Esophagus muscularis mucosa (tissue), 4 donors: ENCODE measurements around the gene ZNF618. TPM values are rescaled to one million over a fixed set of nuclear protein-coding genes. Genes with fewer than 3 reads are reported as not detected.

ENCODE experiments used
- DNase-seq: peaks from one replicate; pipeline ENCODE4 v3.0.0-alpha.2; 2017; ENCODE audit errors: extremely low spot score
- H3K27ac ChIP-seq, 4 donors: fragments of 200-600 bp; sonication (generic); replicated peaks in 1 of 4; 1 replicate in 3 of 4; 2 replicates in 1 of 4; pipeline ENCODE4 v1.5.1; 2016 to 2019; ENCODE audit warnings: mild to moderate bottlenecking in 1 of 4
- H3K27me3 ChIP-seq, 4 donors: fragments of 200-600 bp; sonication (generic); one replicate each; pipeline versions ENCODE4 v1.5.1 to v1.6.0; 2016 to 2019
- H3K36me3 ChIP-seq, 4 donors: fragments of 200-600 bp; sonication (generic); one replicate each; pipeline ENCODE4 v1.5.1; 2016 to 2019
- H3K4me1 ChIP-seq, 4 donors: fragments of 200-600 bp; sonication (generic); one replicate each; pipeline ENCODE4 v1.5.1; 2016 to 2019
- H3K4me3 ChIP-seq, 4 donors: fragments of 200-600 bp; sonication (generic); 1 replicate in 2 of 4; 2 replicates in 2 of 4; pipeline ENCODE4 v1.5.1; 2016 to 2019; ENCODE audit warnings: mild to moderate bottlenecking in 4 of 4, moderate library complexity in 1 of 4
- H3K9me3 ChIP-seq, 4 donors: fragments of 200-600 bp; sonication (generic); 1 replicate in 3 of 4; 2 replicates in 1 of 4; pipeline ENCODE4 v1.5.1; 2016 to 2019
- EP300 ChIP-seq: sonication (generic); formaldehyde crosslinking; IDR thresholded peaks from one replicate; pipeline ENCODE4 v1.6.1; 2017; ENCODE audit warnings: antibody characterized with exemption
- POLR2A ChIP-seq: fragments of 450-650 bp; IDR thresholded peaks from one replicate; pipeline ENCODE4 v1.6.1; 2017; ENCODE audit warnings: antibody characterized with exemption, moderate library complexity, mild to moderate bottlenecking, low read depth
- POLR2AphosphoS5 ChIP-seq, 2 donors: sonication (generic); formaldehyde crosslinking; IDR thresholded peaks; one replicate each; pipeline ENCODE4 v1.6.1; 2017; ENCODE audit warnings: antibody characterized with exemption in 2 of 2
- WGBS: methylation state at CpG from one replicate; pipeline ENCODE4 v1.1.5; 2018; 5-methylcytosine and 5-hydroxymethylcytosine counted together
- intact Hi-C: fragments of 100-400 bp; cut with DNase I; formaldehyde crosslinking; loops from one replicate; pipeline ENCODE4 v1.15.1; 2023
- total RNA-seq, 4 donors: library from RNA; depleted of rRNA; stranded (reverse); fragments of >200 nt; gene quantifications; one replicate each; pipeline versions ENCODE4 v1.1.0 to v1.2.1, GENCODE V29; 2016
- TF ChIP-seq, protein P1 (sequence below), 3 experiments: fragments of 200-600 bp in 2 of 3; fragments of 450-650 bp in 1 of 3; sonication (generic) in 2 of 3; IDR thresholded peaks; one replicate each; pipeline ENCODE4 v1.5.1; 2017 to 2019; ENCODE audit warnings: antibody characterized with exemption in 3 of 3, mild to moderate bottlenecking in 2 of 3, moderate library complexity in 1 of 3

The ZNF618 gene
- total RNA-seq, 4 donors from 2014 or later: 1.2 to 4.5 (median 2.6) TPM

DNA sequence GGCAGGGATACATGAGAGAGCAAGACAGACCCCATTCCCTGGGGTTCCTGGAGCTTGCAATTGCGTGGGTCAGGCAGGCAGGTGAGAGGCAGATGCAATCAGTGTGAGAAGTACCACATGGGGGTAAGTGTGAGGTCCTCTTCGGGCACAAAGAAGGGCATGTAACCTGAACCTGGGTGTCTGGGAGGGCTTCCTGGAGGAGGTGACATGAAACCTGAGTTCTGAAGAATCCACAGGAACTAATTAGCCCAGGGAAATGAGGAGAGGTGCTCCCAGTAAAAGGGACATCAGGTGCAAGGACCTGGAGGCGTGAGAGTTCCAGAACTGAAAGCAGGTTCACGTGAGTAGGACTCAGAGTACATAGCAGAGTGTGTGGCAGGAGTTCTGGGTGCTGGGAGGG is 199.5 kb downstream of the ZNF618 start:
- intact Hi-C loops: no loop called here
- TF ChIP-seq POLR2A: no peak
- no peak for TF ChIP-seq EP300
- TF ChIP-seq, protein P1, sequence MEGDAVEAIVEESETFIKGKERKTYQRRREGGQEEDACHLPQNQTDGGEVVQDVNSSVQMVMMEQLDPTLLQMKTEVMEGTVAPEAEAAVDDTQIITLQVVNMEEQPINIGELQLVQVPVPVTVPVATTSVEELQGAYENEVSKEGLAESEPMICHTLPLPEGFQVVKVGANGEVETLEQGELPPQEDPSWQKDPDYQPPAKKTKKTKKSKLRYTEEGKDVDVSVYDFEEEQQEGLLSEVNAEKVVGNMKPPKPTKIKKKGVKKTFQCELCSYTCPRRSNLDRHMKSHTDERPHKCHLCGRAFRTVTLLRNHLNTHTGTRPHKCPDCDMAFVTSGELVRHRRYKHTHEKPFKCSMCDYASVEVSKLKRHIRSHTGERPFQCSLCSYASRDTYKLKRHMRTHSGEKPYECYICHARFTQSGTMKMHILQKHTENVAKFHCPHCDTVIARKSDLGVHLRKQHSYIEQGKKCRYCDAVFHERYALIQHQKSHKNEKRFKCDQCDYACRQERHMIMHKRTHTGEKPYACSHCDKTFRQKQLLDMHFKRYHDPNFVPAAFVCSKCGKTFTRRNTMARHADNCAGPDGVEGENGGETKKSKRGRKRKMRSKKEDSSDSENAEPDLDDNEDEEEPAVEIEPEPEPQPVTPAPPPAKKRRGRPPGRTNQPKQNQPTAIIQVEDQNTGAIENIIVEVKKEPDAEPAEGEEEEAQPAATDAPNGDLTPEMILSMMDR (IDR thresholded peaks at IDR 0.05): no peak
- no peak for TF ChIP-seq POLR2AphosphoS5 (IDR thresholded peaks at IDR 0.05)
- 59% methylated on average over 4 of the region's 4 CpGs for WGBS

DNA sequence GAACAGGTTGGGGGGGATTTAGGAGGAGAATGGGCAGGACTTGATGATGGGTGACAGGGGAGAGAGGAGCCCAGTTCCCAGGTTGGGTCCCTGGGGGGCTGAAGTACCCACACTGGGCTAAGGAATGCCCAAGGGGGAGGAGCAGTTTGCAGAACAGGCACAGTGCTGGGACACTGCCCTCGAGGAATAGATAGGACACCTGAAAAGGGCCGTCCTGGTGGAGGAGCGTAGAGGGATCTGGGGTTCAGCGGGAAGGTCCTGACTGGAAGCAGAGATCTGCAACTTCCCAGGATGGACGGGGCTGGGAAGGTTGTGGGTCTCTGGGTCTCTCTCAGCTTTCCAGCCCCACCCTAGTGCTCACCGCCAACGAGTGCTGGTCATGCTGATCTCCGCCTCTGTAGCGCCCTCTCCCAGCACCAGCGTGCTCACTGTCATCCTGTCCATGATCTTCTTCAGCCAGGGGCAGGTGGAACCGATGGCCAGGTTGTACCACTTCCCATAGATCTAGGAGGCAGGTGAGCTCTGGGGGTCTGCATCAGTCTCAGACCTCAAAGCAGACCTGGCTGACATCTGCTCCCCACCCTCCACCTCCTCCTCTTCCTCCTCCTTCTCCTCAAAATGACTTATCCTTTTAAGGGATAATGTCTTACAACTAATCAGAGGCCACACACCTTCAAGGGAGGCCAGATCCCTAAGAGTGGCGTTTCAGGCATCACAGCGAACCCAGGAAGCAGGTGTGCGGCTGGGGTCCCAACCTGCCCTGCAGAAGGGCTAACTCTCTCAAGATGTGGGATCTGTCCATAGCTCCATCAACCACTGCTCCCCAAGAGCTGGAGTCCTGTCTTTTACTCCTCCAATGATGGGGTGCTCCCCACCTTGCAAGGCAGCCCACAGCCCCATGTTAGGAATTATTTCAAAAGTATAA is 200.4 kb downstream of the ZNF618 start:
- intact Hi-C loops: no loop called here
- WGBS: 72% methylated on average over 13 of the region's 14 CpGs
- no peak overlapping the region for H3K27ac ChIP-seq
- no peaks in the 10 kb centered on the region for H3K36me3 ChIP-seq
- TF ChIP-seq POLR2A (no peak), EP300 (no peak), POLR2AphosphoS5 (IDR thresholded peaks at IDR 0.05) (no peak)
- TF ChIP-seq, protein P1 (IDR thresholded peaks at IDR 0.05): no peak
- DNase-seq: no peak
- no peaks in the 10 kb centered on the region for H3K9me3 ChIP-seq
- H3K4me3 ChIP-seq: no peak overlapping the region
- H3K4me1 ChIP-seq: peaks cover 5 to 12% (median 9%) of the 10 kb centered on the region in 4 donors
- H3K27me3 ChIP-seq: peaks cover 0 to 26% (median 0%) of the 10 kb centered on the region in 4 donors

More for the DNA sequence above, 199.5 kb downstream of the ZNF618 start:
- Histone ChIP-seq H3K4me3 (no peak overlapping the region), H3K4me1 (peaks cover 5 to 12% (median 9%) of the 10 kb centered on the region in 4 donors), H3K27me3 (peaks cover 0 to 26% (median 0%) of the 10 kb centered on the region in 4 donors), H3K27ac (no peak overlapping the region), H3K9me3 (no peaks in the 10 kb centered on the region), H3K36me3 (no peaks in the 10 kb centered on the region)
- DNase-seq: no peak

DNA sequence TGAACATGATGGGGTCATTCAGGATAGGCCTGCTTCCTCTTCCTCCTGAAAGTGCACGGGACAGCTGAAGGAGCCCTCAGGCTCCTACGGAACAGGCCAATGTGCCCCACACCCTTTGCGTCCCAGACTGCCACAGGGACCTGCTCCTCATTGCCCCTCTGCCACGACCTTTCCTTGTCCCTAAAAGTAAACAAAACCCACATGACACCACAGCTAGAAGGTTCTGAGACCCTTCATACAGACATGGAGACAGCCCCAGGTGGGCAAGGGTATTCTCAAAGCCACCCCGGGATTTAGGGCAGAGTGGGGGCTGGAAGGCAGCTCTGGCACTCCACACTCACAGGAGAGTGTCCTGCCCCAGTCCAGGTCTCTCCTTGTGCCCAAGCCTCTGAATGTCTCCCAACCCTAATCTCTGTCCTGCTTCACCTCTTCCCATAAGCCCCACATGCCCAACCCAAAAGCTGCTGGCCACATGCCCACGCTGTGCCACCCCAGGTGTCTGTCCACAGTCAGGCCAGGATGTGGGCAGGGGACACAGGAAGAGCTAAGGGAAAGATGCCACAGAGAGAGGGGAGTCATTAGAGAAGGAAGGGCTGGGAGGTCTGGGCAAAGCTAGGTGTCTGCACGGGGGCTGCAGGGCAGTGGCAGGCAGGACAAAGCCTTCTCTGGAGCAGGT is 201.2 kb downstream of the ZNF618 start:
- Histone ChIP-seq H3K36me3 (no peaks in the 10 kb centered on the region), H3K27me3 (peaks cover 0 to 26% (median 0%) of the 10 kb centered on the region in 4 donors), H3K4me1 (peaks cover 2 to 6% (median 3%) of the 10 kb centered on the region in 4 donors), H3K9me3 (no peaks in the 10 kb centered on the region), H3K4me3 (no peak overlapping the region), H3K27ac (no peak overlapping the region)
- 70% methylated on average over 7 of the region's 7 CpGs for WGBS
- TF ChIP-seq, protein P1 (IDR thresholded peaks at IDR 0.05): no peak
- TF ChIP-seq EP300: no peak
- TF ChIP-seq POLR2AphosphoS5 (IDR thresholded peaks at IDR 0.05): no peak
- TF ChIP-seq POLR2A: no peak
- no peak for DNase-seq
- intact Hi-C loops: no loop called here

DNA sequence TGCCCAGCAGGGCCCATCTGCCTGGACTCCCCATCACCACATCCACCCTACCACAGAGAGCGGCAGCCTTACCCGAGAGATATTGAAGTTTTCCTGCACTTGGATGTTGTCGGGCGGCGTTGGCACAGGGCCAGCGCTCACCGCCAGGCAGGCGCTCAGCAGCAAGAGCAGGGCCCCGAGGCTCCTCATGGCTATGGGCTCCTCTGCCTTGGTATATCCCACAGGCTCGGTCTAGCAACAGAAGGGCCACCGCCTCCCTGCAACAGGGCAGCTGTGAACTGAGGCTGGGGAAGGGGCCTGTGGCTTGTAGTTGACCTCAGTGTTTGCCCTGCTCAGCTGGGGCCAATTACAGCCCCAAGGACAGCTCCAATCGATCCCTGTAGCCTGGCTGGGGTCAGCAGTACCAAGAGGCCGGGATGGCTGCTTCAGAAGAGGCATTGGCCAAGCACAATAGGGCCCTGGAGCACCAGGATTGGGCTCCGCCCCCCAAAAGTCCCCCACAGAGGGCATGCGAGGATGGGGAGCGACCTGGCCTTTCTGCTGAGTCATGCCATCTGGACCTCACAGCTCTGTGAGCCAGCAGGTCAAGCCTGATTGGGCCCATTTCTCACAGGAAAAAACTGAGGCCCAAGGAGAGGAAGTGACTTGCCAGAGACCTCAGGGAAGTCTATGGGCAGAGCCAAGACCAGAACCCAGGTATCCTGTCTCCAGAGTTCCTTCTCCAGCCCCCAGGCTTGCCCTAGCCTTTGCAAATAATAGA is 202.1 kb downstream of the ZNF618 start, which contains the start of gene AMBP:
Gene AMBP, minus strand, starts transcription at position 280 of the 760 bp plus-strand sequence. Its CDS starts 91 bp downstream, at position 189.
- H3K4me3 ChIP-seq: no peak within 1 kb of the TSS
- intact Hi-C loops: no loop called here
- H3K27ac ChIP-seq: no peak within 1 kb of the TSS
- H3K9me3 ChIP-seq: no peaks in the 10 kb centered on the region
- DNase-seq: no peak
- TF ChIP-seq POLR2AphosphoS5 (IDR thresholded peaks at IDR 0.05): no peak
- TF ChIP-seq, protein P1 (IDR thresholded peaks at IDR 0.05): no peak
- TF ChIP-seq EP300: no peak
- TF ChIP-seq POLR2A: no peak
- 73% methylated on average over 7 of the region's 16 CpGs for WGBS
- H3K36me3 ChIP-seq: no peaks in the 10 kb centered on the region
- peaks cover 0 to 6% (median 2%) of the 10 kb centered on the region in 4 donors for H3K4me1 ChIP-seq
- H3K27me3 ChIP-seq: peaks cover 0 to 26% (median 0%) of the 10 kb centered on the region in 4 donors
